ENCODE data around the gene HSPA1B.
"Not testable (repeated sequence)": the region's sequence is repeated elsewhere in the genome, so short reads cannot be mapped to it uniquely, and the experiment has no call there.

Gene HSPA1B

DNA sequence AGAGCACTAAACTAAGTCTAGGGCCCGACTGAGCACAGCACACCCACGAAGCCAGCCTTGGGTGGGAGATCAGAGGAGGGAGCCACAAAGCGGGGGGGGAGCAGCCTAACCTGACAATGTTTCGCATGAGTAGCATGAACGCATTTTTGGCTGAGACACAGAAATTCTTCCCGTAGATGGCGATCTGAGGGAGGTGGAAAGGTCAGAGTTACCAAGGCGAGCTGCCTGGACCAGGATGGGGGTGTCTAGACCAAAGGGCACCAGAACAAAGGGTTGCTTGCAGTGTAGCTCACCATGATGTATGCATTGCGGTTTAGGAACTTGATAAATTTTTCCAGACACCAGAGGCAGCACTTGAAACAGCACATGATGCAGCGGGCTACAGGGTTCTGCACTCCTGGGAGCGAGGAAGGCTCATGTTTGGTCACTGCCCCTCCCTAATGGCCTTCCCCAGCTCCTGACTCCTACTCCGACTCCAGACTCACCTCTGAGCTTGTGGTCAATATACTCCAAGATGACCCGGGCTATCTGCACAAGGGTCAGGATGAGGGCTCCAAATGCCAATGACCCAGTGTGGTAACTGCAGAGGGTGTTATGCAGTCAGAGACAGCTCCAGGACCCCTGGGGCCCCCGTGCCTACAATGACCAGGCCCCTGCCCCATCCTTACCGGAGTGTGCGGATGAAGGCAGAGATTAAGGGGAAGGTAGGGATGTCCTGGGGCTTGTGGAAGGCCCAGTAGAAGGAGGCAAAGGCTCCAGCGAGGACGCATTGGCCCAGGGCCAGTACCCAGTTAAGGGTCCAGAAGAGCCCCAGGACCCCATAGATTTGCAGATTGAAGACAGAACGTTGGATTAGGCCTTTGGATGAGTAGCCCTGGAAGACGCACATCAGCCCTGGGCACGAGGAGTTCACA is 37.9 kb downstream of the HSPA1B start:
- H3K4me3 ChIP-seq (ENCODE audit: low read depth, low read length), result no peak overlapping the region
- TF ChIP-seq, protein P1, sequence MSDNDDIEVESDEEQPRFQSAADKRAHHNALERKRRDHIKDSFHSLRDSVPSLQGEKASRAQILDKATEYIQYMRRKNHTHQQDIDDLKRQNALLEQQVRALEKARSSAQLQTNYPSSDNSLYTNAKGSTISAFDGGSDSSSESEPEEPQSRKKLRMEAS (IDR thresholded peaks at IDR 0.05; ENCODE audit: low read depth, low read length), result no peak
- TF ChIP-seq POLR2A (IDR thresholded peaks at IDR 0.05; ENCODE audit: extremely low read depth, insufficient read length) (no peak), MYC (IDR thresholded peaks at IDR 0.05; ENCODE audit: low read depth, low read length) (no peak)
- TF ChIP-seq, protein P2, sequence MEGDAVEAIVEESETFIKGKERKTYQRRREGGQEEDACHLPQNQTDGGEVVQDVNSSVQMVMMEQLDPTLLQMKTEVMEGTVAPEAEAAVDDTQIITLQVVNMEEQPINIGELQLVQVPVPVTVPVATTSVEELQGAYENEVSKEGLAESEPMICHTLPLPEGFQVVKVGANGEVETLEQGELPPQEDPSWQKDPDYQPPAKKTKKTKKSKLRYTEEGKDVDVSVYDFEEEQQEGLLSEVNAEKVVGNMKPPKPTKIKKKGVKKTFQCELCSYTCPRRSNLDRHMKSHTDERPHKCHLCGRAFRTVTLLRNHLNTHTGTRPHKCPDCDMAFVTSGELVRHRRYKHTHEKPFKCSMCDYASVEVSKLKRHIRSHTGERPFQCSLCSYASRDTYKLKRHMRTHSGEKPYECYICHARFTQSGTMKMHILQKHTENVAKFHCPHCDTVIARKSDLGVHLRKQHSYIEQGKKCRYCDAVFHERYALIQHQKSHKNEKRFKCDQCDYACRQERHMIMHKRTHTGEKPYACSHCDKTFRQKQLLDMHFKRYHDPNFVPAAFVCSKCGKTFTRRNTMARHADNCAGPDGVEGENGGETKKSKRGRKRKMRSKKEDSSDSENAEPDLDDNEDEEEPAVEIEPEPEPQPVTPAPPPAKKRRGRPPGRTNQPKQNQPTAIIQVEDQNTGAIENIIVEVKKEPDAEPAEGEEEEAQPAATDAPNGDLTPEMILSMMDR (IDR thresholded peaks at IDR 0.05; ENCODE audit: low read depth, low read length), result no peak

GRCh38 chr6:31868658-31868971 is 41.1 kb downstream of the HSPA1B start:
- DNase-seq (ENCODE audit: low read depth), result not testable (repeated sequence)

More for the DNA sequence above, 37.9 kb downstream of the HSPA1B start:
- no peak for DNase-seq (ENCODE audit: low read depth)

DNA sequence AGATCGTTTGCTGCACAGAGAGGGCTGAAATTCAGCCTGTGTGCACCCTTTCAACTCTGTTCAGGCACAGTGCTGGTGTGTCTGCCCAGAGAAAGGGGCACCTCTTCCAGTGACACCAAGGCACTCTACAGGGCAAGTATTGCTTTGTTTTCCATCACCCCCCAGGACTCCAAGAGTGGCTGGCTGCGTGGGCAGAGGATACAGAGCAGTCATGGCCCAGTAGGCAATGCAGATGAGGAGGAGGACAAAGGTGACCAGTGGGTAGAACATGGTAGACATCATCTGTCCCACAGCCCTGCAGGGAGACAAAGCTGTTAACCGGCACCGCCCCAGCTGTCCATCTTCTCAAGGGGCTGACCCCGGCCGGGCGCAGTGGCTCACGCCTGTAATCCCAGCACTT is 41.8 kb downstream of the HSPA1B start:
- no peak for DNase-seq (ENCODE audit: low read depth)
- TF ChIP-seq POLR2A (IDR thresholded peaks at IDR 0.05; ENCODE audit: extremely low read depth, insufficient read length) (no peak), MYC (IDR thresholded peaks at IDR 0.05; ENCODE audit: low read depth, low read length) (no peak)
- TF ChIP-seq, protein P2 (IDR thresholded peaks at IDR 0.05; ENCODE audit: low read depth, low read length), result no peak
- TF ChIP-seq, protein P1 (IDR thresholded peaks at IDR 0.05; ENCODE audit: low read depth, low read length), result no peak
- H3K4me3 ChIP-seq (ENCODE audit: low read depth, low read length), result no peak overlapping the region

More at GRCh38 chr6:31868658-31868971, 41.1 kb downstream of the HSPA1B start:
- not testable (repeated sequence) for H3K4me3 ChIP-seq (ENCODE audit: low read depth, low read length)

DNA sequence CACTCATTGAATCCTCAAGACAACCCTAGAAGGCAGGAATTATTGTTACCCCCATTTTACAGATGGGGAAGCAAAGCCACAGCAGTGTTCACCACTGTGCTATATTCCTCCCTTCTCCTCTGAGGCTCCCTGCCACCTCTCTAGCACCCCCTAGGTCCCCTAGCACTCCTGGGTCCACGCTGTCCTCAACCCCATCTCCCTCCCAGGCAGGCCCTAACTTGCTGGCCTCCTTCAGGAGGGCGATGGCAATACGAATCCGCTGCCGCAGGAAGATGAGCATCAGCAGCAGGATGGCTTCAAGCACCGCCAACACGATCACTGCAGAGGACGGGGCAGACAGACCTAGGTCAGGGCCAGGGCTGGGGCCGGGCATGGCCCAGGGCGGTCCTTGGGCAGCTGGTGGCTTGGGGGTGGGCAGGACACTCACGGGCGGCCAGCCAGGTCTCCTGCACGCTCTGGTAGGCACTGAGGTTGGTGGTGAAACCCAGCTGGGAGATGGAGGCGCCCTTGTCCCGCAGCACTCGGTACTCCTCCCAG is 42.9 kb downstream of the HSPA1B start:
- TF ChIP-seq, protein P1 (IDR thresholded peaks at IDR 0.05; ENCODE audit: low read depth, low read length), result no peak
- TF ChIP-seq, protein P2 (IDR thresholded peaks at IDR 0.05; ENCODE audit: low read depth, low read length), result peak; percentile 25
- H3K4me3 ChIP-seq (ENCODE audit: low read depth, low read length), result no peak overlapping the region
- DNase-seq (ENCODE audit: low read depth), result peak; percentile 30

DNA sequence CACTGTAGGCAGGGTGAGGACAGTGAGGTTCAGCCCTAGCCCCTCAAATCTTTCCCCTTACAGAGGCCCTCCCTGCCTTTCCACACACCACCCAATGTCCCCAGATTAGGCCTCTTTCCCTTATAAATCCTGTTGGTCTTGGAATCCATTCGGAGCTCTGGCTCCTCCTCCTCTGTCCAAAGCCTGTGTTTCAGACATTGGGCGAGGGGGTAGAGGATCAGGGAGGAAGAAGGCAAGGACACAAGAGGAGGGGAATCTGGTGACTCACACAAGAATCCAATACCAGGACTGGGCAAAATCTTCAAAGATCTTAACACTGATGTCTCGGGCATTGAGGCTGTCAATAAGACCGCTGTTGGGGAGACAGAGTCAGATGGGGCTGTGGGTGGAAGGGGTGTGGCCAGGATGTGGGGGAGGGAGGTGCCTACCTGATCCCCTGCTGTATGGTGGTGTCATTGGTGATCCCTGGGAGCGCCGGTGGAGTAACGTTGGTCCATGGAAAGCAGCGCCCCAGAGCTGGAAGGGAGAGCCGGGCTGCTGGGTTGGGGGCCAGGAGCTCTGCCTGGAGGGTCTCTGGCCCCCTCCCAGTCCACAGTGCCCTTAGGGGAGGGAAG is 43.6 kb downstream of the HSPA1B start:
- no peak for DNase-seq (ENCODE audit: low read depth)
- TF ChIP-seq, protein P2 (IDR thresholded peaks at IDR 0.05; ENCODE audit: low read depth, low read length), result no peak
- TF ChIP-seq, protein P1 (IDR thresholded peaks at IDR 0.05; ENCODE audit: low read depth, low read length), result no peak
- no peak for TF ChIP-seq POLR2A (IDR thresholded peaks at IDR 0.05; ENCODE audit: extremely low read depth, insufficient read length)
- TF ChIP-seq MYC (IDR thresholded peaks at IDR 0.05; ENCODE audit: low read depth, low read length), result no peak
- H3K4me3 ChIP-seq (ENCODE audit: low read depth, low read length), result no peak overlapping the region

- no peak overlapping the region for H3K4me3 ChIP-seq (ENCODE audit: low read depth, low read length)
- DNase-seq (ENCODE audit: low read depth), result no peak
- TF ChIP-seq, protein P2 (IDR thresholded peaks at IDR 0.05; ENCODE audit: low read depth, low read length), result no peak
- TF ChIP-seq POLR2A (IDR thresholded peaks at IDR 0.05; ENCODE audit: extremely low read depth, insufficient read length) (no peak), MYC (IDR thresholded peaks at IDR 0.05; ENCODE audit: low read depth, low read length) (no peak)
- TF ChIP-seq, protein P1 (IDR thresholded peaks at IDR 0.05; ENCODE audit: low read depth, low read length), result no peak
Observed at GRCh38 chr6:31874084-31874670, 46.6 kb downstream of the HSPA1B start.

All from NB4 (cell line).